Medulla oblongata (tissue), 1 donor: Measurements from ENCODE around the gene LAMA2.
A peak's percentile ranks its signal among the peaks of the same experiment; 100 is the strongest.

Experiments used
- DNase-seq: peaks from one replicate; pipeline ENCODE4 v3.0.0-alpha.2; 2015; ENCODE audit errors: extremely low spot score

LAMA2 gene

DNA sequence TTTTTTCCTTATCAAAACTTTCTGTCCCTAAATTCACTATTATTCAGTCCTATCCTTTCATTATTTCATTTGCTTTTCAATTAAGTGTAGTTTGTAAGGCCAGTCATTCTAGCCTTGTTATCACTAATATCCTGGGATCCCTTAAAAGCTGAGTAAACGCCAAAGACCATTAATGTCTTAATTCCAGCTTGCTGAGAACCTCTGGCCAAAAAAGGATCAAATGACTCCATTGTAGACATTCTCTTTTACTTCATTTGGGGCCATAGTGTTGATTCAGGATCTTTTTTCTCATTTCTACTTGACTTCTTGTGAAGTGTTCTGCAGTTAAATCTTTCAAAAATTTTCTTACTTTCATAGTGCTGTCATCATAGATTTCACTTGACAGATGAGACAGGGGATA lies 379.7 kb downstream of the LAMA2 start:
- no peak for DNase-seq

DNA sequence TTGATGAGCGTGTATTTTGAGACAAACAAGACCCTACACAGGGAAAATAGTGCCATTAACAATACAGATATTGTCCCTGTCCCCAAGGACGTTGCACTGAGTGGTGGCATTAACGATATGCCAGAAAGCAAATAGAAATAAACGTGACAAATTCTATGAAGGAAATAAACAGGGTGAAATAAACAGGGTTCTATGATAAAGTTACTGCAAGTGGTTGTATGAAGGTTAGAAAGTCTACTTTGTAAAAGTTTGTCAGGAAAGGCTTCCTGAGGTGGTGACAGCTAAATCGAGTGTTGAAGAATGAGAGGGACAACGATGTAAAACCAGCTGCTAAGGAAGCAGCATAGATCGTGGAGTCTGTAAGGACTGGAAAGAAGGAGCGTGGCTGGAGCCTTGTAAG lies 380.2 kb downstream of the LAMA2 start:
- no peak for DNase-seq

DNA sequence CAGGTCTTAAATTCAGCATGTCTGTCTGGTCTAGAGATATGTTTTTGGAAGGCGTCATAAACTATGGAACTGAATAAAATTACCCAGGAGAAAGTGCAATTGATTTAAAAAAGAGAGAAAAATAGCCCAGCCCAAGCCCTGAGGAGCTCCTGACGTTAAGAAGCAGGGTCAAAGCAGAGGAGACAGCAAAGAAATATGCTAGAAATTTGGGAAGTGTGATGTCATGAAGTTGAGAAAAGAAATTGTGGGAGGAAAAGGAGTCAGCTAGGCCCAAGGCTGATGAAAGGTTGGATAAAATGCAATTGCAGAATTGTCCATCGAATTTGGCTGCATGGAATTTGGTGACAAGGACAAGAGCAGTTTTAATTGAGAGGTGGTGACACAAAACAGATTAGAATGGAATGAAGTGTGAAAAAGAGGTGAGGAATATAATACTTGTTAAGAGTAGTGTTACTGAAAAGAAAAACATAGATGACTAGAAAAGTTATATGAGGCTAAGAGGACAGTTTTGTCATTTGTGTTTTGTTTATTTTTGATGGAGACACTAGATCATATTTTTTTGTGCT lies 381.6 kb downstream of the LAMA2 start:
- no peak for DNase-seq

DNA sequence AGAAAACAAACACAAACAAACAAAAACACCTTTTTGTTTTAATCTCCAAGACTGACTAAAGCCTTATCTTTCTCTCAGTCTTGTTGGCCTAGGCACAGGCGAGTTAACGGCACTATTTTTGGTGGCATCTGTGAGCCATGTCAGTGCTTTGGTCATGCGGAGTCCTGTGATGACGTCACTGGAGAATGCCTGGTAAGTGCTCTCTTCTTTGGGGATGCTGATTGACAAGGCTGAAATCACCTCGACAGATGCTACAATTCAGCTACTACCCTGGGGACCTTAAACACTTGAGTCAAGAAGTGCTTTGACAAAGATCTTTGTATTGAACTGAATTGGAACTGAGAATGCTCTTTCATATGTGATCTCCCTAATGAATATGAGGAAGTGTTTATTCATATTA lies 384.1 kb downstream of the LAMA2 start:
- DNase-seq = peak; percentile 33

DNA sequence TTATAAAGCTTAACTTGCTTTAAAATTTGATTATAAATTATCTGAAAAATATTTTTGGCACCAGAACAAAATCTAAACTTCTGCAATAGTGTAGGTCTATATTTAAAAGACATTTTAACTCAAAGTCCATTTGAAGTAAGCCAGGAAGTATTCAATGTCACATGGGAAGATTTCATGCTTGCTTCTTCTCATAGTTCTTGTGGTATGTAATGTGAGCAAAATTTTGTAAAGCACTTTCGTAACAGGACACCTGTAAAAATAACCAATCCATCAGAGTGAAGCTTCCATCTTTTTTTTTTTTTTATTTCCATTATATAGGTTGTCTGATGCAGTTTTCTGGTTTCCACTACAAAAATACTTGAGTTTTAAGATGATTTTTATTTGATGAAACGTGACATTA lies 386.1 kb downstream of the LAMA2 start:
- no peak for DNase-seq

DNA sequence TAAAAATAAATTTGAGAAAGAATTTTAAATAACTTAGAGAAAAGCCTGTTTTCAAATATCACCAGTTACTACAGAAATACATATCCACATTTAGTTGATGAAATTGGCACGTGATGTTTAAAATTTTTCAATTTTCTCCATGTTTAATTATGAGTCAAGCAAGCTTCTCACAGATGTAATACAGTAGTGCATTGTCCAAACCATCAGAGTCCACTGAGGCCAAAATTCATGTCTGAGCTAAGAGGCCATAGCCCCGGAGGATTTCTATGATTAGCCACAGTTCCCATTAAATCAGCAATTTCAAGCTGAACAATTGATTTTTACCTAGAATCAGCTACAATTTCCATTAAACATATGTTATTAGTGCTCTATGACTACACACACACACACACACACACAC lies 387.0 kb downstream of the LAMA2 start:
- DNase-seq = no peak

DNA sequence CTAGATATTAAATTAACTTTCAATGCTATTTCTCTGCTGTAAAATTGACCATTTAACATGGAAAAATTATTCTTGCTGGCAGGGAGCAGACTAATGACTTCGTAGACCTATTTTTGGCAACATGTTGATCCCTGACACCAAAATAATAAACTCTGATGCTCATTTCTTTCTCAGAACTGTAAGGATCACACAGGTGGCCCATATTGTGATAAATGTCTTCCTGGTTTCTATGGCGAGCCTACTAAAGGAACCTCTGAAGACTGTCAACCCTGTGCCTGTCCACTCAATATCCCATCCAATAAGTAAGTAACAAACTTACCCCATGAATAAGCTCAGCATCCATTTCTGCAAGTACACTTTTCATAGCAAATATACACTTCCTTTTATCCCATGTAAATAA lies 387.5 kb downstream of the LAMA2 start:
- DNase-seq = no peak

DNA sequence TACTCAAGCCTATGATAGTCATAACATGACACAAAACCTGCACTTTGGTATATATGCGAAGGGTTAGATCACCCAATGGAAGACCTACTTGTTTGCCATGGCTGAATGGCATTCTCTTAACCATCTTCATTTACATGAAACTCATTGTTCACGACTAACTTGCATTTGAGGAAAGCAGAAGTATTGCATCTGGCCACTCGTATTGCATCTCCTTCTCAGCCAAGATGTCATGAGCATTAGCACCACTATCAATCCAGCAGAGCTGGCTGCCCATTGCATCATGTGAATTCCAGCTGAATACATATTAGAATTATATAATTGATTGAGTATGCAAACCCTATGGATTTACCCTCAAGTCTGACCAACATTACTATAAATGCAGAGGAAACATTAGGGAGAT lies 390.2 kb downstream of the LAMA2 start:
- no peak for DNase-seq

DNA sequence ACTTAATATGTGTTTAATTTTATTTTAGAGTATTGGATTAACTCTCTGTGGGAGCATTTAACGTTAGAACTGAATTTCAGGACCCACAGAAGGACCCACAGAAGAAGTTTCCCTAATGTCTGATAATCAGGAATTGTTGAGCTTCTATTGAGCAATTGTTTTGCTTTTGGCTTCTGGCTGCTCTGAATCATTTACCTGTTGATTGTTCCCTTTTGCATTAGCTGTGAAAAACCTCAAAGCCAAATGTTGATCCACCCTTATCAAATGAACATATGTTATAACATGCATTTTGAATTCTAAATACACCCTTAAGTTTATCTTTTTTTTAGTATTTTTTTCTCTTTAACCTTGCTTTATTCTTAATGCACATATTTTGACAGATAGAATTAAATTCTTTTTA lies 393.5 kb downstream of the LAMA2 start:
- no peak for DNase-seq

DNA sequence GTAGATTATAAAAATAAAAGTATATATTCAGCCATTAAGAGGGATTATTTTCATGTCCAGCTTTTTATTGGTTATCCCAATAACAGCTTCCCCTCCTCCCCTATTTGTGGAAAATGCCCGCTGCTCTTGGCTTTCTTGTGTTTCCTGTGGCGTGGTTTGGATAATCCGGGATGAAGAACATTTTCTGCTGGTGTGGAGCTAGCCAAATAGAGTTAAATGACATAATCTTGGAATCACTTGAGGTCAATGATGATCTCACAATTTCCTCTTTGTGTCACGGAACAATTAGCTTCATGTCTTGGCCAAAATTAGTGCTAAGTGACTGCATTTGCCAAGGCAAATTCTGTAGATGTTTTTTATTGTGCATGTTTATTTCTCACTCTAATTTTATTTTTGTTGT lies 394.0 kb downstream of the LAMA2 start:
- peak; percentile 60 for DNase-seq

DNA sequence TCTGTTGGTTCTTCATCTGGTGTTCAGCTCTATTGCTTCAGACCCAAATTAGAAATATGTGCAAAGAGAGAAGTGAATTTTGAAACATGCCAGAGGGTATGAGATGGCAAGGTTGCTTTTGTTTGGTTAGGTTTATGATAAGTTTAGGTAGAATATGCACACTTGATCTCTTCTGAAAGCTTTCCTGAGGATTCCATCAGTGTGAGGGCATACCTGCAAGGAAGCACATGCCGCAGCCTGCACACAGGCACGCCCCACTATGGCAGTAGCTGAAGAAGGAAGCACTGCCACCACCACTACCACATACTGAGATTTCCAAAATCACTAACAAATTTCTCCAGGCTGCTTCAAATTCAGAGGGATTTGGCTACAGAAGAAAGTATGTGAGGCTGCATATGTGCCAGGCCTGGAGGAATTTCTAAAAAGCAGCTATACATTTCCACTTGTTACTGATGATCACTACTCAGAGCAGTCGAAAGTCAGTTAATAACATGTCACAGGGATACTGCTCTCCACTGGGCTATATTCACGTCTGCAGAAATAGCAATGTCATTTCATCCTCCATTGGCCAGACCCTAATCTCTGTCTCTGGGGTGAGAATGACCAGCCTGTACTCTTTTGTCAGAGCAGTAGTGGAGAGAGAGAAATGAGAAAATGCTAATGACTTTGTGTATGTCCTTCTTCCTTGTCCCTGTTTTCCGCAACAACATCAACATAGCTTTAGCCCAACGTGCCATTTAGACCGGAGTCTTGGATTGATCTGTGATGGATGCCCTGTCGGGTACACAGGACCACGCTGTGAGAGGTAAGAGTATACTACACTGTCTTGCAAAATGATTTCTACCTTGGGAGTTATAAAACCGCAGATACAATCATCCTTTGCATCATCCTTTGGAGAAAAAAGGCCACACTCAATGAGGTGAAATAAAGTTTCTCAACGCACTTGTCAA lies 396.7 kb downstream of the LAMA2 start:
- no peak for DNase-seq

DNA sequence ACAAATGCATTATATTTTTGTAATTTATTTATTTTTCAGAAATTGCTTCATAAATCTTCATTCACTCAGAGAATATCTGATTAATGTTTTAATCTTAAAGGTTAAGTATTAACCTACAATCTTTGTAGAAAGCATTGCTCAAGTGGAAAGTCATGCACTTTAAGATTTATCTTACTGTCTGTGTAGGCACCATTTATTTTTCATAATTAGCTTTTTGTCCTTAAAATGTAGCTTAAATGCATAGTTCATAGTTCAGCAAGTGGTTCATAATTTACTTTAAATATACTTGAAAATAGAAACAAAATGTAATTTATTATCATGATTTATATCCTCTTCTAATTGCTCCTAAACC lies 397.3 kb downstream of the LAMA2 start:
- no peak for DNase-seq

DNA sequence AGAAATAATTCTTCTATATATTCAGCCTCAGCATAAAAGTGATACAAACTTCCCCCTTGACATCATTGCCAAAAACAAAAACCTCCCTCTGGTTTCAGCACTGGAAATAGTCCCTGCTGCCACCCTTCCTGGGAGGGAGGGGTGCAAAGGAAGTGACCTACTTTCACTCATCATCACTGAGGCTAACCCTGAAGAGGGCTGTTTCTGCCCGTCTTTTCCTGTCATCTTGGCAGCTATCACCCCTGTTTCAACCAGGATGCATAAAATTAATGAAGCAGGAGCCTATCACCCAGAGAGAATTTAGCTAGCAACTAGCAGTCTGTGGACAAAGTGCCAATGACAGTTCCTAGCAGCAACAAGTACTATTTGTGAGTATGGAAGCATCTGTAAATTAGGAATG lies 397.8 kb downstream of the LAMA2 start:
- DNase-seq = peak; percentile 51

DNA sequence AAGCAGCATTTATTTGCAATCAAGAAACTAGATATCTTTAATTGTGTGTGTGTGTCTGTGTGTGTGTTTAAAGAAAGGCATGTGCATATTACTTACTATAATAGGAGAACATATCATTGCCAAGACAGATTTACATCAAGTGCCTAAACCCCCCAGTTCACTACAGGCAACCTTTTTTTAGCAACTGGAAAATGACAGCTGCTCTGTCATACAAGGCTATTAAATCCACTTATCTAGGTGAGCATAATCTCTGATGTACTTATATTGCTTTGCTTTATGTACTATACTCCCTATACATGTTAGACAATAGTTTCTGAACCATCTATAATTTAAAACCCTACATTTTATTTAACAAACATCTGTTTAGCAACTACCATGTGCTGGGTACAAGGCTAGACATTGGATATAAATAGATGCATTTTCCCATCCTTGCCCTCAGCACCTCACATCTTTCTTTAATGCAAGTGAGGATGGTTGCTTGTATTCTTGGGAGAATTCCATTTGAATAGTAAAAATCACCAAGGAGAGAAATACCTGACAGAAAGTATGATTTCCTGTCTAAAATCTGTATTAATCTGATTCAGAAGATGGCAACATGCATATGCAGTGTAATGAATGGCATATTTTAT lies 398.3 kb downstream of the LAMA2 start:
- no peak for DNase-seq

DNA sequence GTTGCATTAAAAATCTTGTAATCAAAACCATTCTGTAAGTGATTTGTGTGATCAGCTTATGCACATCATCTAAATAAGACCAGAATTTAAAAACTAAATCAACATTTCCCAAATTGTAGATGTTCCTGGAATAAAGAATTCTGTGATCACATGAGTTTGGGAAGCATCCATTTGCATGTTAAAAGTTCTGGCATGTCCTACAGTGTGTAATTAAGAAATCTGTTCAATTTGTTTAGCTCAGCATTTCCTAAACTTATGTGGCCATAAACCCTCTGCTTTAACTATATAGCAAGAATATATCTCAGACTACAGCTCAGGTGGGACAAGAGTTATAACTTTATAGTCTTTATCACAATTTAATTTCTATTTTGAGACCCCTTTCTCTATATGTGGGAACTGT lies 399.1 kb downstream of the LAMA2 start:
- DNase-seq = no peak

DNA sequence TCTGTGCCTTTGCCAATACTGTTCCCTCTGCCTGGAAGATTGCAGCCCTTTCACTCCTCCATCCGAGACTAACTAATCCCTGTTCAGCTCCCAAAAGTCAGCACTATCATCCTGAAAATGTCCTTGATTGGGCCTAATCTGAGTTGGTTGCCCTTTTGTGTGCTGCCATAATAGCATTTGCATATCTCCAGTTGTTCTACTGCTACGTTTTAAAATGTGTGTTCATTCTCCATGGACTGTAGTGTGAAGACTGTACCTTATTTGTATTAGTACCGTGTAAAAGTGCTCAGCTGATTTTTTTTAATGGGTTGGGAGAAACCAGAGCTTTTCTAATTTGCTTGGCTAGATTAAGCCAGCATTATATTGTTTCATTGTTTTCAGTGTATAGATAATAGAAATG lies 401.3 kb downstream of the LAMA2 start:
- no peak for DNase-seq

DNA sequence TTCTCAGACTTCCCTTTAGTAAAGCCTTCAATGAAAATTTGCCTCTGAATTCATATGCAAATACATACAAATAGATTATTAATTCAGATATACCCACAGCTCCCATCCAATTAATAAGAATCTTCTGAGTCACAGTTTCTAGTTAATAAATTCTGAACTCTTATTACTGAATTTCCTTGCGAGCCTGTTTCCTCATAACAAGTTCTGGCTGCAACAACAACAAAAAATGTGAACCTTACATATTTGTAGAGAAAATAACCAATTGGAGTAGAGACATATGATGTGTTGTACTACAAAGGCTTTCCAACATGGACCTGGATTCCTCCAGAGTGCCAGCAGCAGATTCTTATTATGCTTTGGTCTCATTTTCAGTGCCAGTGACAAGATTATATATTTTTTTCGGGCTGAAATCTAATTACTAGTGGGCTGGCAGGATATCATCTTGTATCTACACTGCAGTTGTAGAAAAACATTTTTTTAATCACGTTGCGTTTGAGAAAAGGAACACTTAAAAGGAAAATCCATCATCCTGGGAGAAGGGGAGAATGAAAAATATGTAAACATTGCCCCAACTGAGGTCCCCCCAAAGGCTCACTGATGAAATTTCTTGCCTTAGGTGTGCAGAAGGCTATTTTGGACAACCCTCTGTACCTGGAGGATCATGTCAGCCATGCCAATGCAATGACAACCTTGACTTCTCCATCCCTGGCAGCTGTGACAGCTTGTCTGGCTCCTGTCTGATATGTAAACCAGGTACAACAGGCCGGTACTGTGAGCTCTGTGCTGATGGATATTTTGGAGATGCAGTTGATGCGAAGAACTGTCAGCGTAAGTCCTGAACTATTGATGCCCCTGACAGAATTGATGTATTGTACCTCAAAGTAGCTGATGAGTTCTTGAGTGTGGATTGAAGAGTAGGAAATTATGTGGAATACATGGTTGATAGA lies 404.6 kb downstream of the LAMA2 start:
- DNase-seq = no peak

DNA sequence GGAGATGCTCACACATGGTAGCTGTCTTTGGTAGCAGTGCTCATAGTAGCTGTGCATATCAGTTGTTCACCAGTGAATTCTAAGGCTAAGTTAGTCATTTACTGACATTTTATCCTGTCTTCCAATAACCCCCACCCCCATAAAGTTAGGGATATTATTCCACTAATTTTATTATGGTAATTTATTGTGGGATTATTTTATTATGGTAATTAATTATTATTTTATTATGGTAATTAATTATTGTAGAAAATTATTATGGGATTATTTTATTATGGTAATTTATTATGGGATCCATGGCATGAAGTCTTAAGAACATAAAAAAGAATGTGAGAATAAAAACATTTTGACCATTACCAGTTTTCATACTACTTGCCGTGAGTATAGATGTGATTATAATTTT lies 406.5 kb downstream of the LAMA2 start:
- DNase-seq = no peak

DNA sequence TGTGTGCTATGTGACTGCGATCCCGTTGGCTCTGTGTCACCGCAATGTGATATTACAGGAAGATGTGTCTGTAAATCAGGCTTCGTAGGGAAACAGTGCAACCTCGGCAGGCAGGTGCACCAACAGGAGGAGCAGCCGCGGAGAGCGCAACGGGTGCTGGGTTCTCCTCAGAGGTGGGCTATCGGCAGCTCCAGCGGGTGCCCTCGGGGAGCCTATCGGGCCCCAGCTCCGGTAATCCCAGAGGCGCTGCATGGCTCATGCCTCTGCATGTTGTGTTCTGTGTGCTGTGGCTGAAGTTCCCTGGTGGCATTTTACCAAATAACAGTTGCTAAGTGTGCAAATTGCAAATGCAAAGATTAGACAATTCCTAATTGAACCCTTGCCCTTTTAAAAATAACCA lies 409.9 kb downstream of the LAMA2 start:
- DNase-seq = no peak

DNA sequence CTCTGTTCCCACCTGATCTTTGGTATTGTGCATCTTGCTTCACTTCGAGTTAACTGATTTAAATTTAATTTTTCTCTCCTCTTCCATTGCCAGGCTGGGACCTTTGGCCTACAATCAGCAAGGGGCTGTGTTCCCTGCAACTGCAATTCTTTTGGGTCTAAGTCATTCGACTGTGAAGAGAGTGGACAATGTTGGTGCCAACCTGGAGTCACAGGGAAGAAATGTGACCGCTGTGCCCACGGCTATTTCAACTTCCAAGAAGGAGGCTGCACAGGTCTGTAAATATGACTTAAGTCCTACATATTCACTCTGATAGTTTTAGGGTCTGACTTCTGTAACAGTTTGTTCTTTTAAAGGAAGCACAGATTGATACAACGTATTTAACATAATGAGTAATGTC lies 414.7 kb downstream of the LAMA2 start:
- no peak for DNase-seq

DNA sequence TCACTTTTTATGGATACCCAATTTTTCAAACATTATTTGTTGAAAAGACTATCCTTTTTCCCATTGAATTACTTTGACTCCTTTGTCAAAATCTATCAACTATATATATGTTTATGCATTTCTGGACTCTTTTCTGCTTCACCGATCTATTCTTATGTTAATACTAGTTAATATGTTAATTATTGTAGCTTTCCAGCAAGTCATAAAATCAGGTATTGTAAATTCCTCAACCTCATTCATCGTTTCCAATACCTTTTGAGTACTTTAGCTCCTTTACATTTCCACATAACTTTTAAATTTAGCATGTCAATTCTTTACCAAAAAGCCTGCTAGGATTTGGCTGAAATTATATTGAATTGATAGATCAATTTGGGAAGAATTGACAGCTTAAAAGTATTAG lies 419.7 kb downstream of the LAMA2 start:
- DNase-seq = no peak

DNA sequence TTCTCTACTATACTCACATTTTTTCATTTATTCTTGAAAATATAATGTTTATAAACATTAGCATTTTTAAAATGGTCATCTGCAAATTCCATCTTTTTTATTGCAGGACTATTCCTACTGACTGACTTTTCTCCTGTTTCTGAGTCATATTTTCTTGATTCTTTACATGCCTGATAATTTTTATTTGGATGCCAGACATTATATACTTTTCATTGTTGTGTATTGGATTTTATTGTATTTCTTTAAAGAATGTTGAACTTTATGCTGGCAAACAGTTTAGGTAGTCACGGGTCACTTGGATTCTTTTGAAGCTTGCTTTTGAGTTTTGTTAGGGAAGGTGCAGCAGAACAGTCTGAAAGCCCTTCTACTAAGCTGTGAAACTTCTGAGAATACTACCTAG lies 423.9 kb downstream of the LAMA2 start:
- no peak for DNase-seq
